ENCODE data around the gene ZNF652. TPM values are rescaled to one million over a fixed set of nuclear protein-coding genes. Genes with fewer than 3 reads are reported as not detected.
A peak's percentile ranks its signal among the peaks of the same experiment; 100 is the strongest.
"Not testable (repeated sequence)": the region's sequence is repeated elsewhere in the genome, so short reads cannot be mapped to it uniquely, and the experiment has no call there.

Gene ZNF652
- total and polyA plus RNA-seq, 2 donors (not counting 1 experiment from before 2014, with no cell fraction given) = 7.8 to 10.2 TPM

DNA sequence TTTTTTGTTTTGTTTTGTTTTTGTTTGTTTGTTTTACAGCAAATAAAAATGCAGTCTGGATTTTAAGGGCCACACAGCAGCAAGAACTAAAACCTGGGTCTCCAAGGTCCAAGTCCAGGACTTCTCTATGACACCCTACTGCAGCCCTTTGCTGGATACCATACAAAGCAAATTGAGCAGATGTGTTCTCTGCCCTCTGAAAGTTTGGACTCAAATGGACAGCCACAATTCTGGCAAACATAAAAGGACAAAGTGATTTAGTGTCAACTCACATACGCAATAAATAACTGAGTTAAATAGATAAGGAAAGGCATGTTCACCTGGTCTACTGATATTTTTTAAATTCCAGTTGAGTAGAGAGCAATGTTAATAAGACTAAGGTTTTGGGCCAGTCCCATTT lies 7.7 kb upstream of the ZNF652 start:
- TF ChIP-seq, protein P1, sequence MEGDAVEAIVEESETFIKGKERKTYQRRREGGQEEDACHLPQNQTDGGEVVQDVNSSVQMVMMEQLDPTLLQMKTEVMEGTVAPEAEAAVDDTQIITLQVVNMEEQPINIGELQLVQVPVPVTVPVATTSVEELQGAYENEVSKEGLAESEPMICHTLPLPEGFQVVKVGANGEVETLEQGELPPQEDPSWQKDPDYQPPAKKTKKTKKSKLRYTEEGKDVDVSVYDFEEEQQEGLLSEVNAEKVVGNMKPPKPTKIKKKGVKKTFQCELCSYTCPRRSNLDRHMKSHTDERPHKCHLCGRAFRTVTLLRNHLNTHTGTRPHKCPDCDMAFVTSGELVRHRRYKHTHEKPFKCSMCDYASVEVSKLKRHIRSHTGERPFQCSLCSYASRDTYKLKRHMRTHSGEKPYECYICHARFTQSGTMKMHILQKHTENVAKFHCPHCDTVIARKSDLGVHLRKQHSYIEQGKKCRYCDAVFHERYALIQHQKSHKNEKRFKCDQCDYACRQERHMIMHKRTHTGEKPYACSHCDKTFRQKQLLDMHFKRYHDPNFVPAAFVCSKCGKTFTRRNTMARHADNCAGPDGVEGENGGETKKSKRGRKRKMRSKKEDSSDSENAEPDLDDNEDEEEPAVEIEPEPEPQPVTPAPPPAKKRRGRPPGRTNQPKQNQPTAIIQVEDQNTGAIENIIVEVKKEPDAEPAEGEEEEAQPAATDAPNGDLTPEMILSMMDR (conservative IDR thresholded peaks at IDR 0.05 in 1 of 2, IDR thresholded peaks at IDR 0.05 in 1 of 2; ENCODE audit: low read depth in 1 of 2, low read length in 2 of 2) = no peak
- TF ChIP-seq EZH2 (IDR thresholded peaks at IDR 0.05; ENCODE audit: low read length, missing control alignments) = no peak
- no peaks in the 10 kb centered on the region for H3K27me3 ChIP-seq (ENCODE audit: control insufficient read depth, insufficient read depth, low read length)
- H3K4me3 ChIP-seq (replicated peaks in 1 of 4; ENCODE audit: control extremely low read depth in 1 of 4, insufficient read depth in 1 of 4, low read depth in 3 of 4, low read length in 4 of 4) = no peak overlapping the region
- no peak overlapping the region for H2AFZ ChIP-seq (ENCODE audit: low read length)
- H4K20me1 ChIP-seq (ENCODE audit: control insufficient read depth, extremely low read depth, insufficient read depth, low read length) = no peaks in the 10 kb centered on the region
- H3K4me1 ChIP-seq (ENCODE audit: control insufficient read depth, extremely low read depth, insufficient read depth, low read length) = no peaks in the 10 kb centered on the region
- no peak overlapping the region for H3K4me2 ChIP-seq (ENCODE audit: extremely low read depth, insufficient read depth, low read length)
- H3K9ac ChIP-seq (ENCODE audit: insufficient read depth, low read length) = no peak overlapping the region
- no peaks in the 10 kb centered on the region for H3K36me3 ChIP-seq (ENCODE audit: control insufficient read depth, insufficient read depth, low read length)
- no peak for DNase-seq (ENCODE audit: low read depth in 2 of 2)
- H3K27ac ChIP-seq (ENCODE audit: insufficient read depth, low read length) = no peak overlapping the region
- H3K79me2 ChIP-seq (ENCODE audit: control insufficient read depth, insufficient read depth, low read length) = no peaks in the 10 kb centered on the region
- H3K9me3 ChIP-seq (ENCODE audit: control insufficient read depth, insufficient read depth, low read depth, low read length) = no peaks in the 10 kb centered on the region

DNA sequence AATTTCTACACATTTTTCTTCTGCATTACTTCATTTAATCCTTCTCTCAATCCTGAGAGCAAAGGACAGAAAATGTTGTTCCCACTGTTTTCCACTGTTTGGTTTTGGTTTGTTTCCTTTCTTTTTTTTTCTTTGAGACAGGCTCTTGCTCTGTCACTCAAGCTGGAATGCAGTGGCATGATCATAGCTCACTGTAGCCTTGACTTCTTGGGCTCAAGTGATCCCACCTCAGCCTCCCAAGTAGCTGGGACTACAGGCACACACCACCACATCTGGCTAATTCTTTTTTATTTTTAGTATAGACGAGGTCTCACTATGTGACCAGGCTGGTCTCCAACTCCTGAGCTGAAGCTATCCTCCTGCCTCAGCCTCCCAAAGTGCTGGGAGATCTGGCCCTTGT lies 7.0 kb upstream of the ZNF652 start:
- H3K4me1 ChIP-seq (ENCODE audit: control insufficient read depth, extremely low read depth, insufficient read depth, low read length) = no peaks in the 10 kb centered on the region
- H3K4me3 ChIP-seq (replicated peaks in 1 of 4; ENCODE audit: control extremely low read depth in 1 of 4, insufficient read depth in 1 of 4, low read depth in 3 of 4, low read length in 4 of 4) = no peak overlapping the region
- no peak overlapping the region for H3K9ac ChIP-seq (ENCODE audit: insufficient read depth, low read length)
- H3K9me3 ChIP-seq (ENCODE audit: control insufficient read depth, insufficient read depth, low read depth, low read length) = no peaks in the 10 kb centered on the region
- H4K20me1 ChIP-seq (ENCODE audit: control insufficient read depth, extremely low read depth, insufficient read depth, low read length) = no peaks in the 10 kb centered on the region
- no peak for TF ChIP-seq EZH2 (IDR thresholded peaks at IDR 0.05; ENCODE audit: low read length, missing control alignments)
- TF ChIP-seq, protein P1 (conservative IDR thresholded peaks at IDR 0.05 in 1 of 2, IDR thresholded peaks at IDR 0.05 in 1 of 2; ENCODE audit: low read depth in 1 of 2, low read length in 2 of 2) = no peak
- DNase-seq (ENCODE audit: low read depth in 2 of 2) = no peak
- H3K4me2 ChIP-seq (ENCODE audit: extremely low read depth, insufficient read depth, low read length) = no peak overlapping the region
- H3K27ac ChIP-seq (ENCODE audit: insufficient read depth, low read length) = no peak overlapping the region
- H2AFZ ChIP-seq (ENCODE audit: low read length) = no peak overlapping the region
- H3K36me3 ChIP-seq (ENCODE audit: control insufficient read depth, insufficient read depth, low read length) = no peaks in the 10 kb centered on the region
- H3K79me2 ChIP-seq (ENCODE audit: control insufficient read depth, insufficient read depth, low read length) = no peaks in the 10 kb centered on the region
- H3K27me3 ChIP-seq (ENCODE audit: control insufficient read depth, insufficient read depth, low read length) = no peaks in the 10 kb centered on the region

DNA sequence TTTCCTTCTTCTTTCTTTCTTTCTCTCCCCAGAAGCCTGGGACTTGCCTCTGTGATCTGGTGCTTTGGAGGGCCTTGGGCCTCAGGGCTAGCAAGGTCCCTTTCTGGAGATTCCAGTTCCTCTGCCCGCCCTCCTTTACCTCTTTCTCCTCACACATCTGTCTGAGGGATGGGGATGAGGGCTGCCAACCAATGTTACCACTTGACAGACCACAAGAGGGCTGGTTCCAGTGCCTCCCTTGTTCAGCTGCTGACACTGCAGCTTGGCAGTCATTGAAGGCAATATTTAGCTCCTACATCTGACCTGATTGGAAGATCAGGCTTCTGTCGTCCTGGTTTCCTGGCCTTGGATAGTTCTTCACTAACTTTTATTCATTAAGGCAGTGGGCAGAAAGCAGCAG lies 3.6 kb upstream of the ZNF652 start:
- Histone ChIP-seq H3K27me3 (ENCODE audit: control insufficient read depth, insufficient read depth, low read length) (no peaks in the 10 kb centered on the region), H3K9me3 (ENCODE audit: control insufficient read depth, insufficient read depth, low read depth, low read length) (no peaks in the 10 kb centered on the region), H3K4me2 (ENCODE audit: extremely low read depth, insufficient read depth, low read length) (no peak overlapping the region), H3K9ac (ENCODE audit: insufficient read depth, low read length) (no peak overlapping the region), H2AFZ (ENCODE audit: low read length) (no peak overlapping the region), H3K4me3 (replicated peaks in 1 of 4; ENCODE audit: control extremely low read depth in 1 of 4, insufficient read depth in 1 of 4, low read depth in 3 of 4, low read length in 4 of 4) (no peak overlapping the region), H3K27ac (ENCODE audit: insufficient read depth, low read length) (no peak overlapping the region), H3K36me3 (ENCODE audit: control insufficient read depth, insufficient read depth, low read length) (no peaks in the 10 kb centered on the region), H3K4me1 (ENCODE audit: control insufficient read depth, extremely low read depth, insufficient read depth, low read length) (peaks cover 2% of the 10 kb centered on the region), H4K20me1 (ENCODE audit: control insufficient read depth, extremely low read depth, insufficient read depth, low read length) (no peaks in the 10 kb centered on the region), H3K79me2 (ENCODE audit: control insufficient read depth, insufficient read depth, low read length) (peaks cover 6% of the 10 kb centered on the region)
- TF ChIP-seq, protein P1 (conservative IDR thresholded peaks at IDR 0.05 in 1 of 2, IDR thresholded peaks at IDR 0.05 in 1 of 2; ENCODE audit: low read depth in 1 of 2, low read length in 2 of 2) = peak in 1 of 2 donors; percentile 29
- TF ChIP-seq EZH2 (IDR thresholded peaks at IDR 0.05; ENCODE audit: low read length, missing control alignments) = no peak
- no peak for DNase-seq (ENCODE audit: low read depth in 2 of 2)

DNA sequence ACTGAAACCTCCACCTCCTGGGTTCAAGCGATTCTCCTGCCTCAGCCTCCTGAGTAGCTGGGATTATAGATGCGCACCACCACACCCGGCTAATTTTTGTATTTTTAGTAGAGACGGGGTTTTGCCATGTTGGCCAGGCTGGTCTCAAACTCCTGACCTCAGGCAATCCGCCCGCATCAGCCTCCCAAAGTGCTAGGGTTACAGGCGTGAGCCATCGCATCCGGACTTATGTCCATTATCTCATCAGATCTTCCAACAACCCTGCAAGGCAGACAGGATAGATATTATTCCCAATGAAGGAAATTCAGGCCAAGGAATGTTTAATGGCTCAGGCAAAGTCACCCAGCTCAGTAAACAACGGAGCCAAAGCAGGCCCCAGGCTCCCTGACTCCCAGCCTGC lies 3.1 kb upstream of the ZNF652 start:
- not testable (repeated sequence) for H3K27ac ChIP-seq (ENCODE audit: insufficient read depth, low read length); H3K36me3 ChIP-seq (ENCODE audit: control insufficient read depth, insufficient read depth, low read length); H3K9ac ChIP-seq (ENCODE audit: insufficient read depth, low read length); H3K27me3 ChIP-seq (ENCODE audit: control insufficient read depth, insufficient read depth, low read length); H4K20me1 ChIP-seq (ENCODE audit: control insufficient read depth, extremely low read depth, insufficient read depth, low read length); DNase-seq (ENCODE audit: low read depth in 2 of 2); H3K4me1 ChIP-seq (ENCODE audit: control insufficient read depth, extremely low read depth, insufficient read depth, low read length); H2AFZ ChIP-seq (ENCODE audit: low read length); H3K4me2 ChIP-seq (ENCODE audit: extremely low read depth, insufficient read depth, low read length); H3K9me3 ChIP-seq (ENCODE audit: control insufficient read depth, insufficient read depth, low read depth, low read length); H3K4me3 ChIP-seq (replicated peaks in 1 of 4; ENCODE audit: control extremely low read depth in 1 of 4, insufficient read depth in 1 of 4, low read depth in 3 of 4, low read length in 4 of 4)
- H3K79me2 ChIP-seq (ENCODE audit: control insufficient read depth, insufficient read depth, low read length) = peaks cover 12% of the 10 kb centered on the region
